HuH-7 (cell line): ENCODE data around the gene KCTD5.

Source experiments
- DNase-seq: peaks from one replicate; pipeline ENCODE4 v3.0.0; 2011; ENCODE audit warnings: low spot score

Gene KCTD5

DNA sequence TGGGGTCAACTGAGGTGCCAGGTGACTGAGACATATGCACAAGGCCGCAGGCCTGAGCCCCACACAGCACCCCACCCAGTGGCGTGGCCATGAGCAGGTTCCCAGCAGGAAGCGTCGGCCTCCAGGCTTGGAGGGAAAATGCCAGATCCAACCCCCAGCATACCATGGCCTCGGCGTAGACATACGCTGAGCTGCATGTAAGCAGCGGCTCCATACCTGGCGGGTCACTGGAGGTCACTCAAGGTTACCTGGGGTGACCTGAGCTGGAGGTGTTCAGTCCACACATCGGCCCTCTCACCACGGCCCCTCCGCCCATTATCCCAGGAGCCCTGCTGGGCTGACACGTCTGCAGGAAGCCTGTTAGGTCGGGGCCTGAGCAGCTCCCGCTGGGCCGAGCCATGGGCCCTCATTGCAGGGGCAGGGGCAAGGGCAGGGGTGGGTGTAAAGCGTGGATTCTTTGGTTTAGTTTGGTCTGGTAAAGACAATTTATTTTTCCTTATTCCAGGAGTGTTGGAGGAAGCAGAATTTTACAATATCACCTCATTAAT is 15.2 kb downstream of the KCTD5 start:
- DNase-seq: no peak

DNA sequence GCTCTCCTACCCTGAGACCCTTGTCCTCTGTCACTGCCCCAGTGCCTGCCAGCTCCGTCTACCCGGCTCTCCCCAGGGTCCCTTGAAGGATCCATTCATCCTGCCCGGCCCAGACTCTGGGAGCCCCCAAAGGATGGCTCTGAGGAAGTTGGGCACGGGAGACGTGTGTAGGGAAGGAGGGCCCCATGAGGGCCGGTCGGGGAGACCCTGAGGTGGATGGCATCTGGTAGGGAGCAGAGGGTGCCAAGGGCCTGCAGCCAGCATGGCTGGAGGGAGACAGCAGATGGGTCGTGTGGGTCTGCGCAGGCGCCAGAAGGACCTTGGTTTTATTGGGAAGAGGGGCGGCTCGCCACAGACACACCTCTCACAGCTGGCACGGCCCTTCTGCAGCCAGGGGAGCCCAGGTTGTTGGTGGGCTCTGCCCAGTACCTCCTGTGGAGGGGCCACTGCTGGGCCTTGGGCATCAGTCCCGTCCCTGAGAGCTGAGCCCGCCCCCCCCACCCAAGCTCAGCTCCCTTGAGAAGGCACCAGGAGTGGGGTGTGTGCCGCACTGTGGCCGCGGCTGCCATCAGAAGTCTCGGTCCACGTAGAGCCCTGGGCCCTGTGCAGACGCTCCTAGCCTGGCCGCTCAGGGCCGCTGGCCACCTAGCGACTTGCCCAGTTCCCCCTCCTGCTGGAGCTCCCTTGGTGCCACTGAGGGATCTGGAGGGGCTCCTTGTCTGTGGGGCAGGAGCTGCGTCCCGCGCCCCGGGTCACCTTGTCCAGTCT is 16.0 kb downstream of the KCTD5 start:
- DNase-seq: no peak

DNA sequence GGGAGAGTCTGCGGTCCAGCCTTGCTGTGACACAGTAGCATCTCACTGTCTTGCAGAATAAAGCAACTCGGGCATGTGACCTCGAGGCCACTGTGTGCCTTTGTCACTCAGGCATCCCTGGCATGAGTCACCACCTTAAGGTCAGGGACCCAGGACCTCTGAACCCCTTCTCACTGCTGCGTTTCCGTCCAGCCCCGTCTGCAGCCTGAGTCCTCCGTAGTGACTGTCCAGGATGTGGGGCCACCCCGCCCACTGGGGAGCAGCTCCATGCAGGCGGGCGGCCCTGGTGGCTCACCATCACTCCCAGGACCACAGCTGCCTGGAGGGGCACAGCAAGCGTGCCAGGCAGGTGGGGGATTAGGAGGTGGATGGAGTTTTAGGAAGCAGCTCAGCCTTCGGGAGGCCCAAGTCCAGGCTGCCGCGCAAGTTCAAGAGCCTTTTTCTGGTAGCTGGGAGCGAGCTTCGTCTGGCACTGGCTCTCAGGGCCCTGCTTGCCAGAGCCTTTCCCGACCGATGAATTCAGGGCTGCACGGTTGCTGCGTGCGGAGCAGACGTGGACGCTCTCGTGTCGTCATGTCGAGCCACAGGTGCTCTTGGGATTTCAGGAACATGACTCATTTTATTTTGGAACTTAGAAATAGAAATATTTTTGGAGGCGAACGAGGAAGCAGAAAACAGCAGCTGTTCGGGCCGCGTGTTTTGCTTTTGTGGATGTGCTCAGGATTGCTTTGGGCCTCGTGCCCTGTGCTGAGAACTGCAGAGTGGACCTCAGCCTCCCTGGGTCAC is 16.8 kb downstream of the KCTD5 start:
- DNase-seq: no peak

DNA sequence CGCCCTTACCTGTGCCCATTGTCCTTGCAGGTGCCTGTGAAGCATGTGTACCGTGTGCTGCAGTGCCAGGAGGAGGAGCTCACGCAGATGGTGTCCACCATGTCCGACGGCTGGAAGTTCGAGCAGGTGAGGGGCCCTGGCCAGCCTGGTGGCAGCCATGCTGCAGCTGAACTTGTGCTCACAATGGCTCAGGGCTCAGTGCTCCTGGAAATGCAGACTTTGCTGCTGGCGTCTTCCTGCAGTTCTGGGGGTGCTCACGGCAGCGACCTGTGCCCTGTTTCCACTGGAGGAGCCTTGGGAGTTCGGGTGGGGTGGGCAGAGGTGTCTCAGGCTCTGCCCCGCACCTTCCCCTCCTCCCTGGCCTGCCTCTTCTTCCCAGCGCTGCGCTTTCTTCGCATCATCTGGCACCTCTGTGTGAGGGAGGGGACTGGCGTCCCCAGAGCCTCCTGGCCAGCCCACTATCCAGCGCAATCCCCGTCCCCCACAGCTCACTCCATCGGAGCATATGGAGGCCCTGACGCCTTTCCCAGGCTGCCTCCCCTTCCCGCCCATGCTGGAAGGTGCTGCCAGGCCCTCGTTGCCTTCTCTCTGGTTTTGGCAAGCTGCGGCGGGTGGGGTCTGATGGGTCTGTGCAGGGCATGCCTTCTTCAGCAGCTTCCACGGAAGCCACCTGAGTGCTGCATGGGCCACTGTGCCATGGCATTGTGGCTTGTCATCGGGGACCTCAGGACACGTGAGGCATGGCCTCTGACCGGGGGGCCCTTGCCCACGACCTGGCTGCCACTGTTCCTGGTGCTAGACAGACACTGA is 17.7 kb downstream of the KCTD5 start:
- no peak for DNase-seq

DNA sequence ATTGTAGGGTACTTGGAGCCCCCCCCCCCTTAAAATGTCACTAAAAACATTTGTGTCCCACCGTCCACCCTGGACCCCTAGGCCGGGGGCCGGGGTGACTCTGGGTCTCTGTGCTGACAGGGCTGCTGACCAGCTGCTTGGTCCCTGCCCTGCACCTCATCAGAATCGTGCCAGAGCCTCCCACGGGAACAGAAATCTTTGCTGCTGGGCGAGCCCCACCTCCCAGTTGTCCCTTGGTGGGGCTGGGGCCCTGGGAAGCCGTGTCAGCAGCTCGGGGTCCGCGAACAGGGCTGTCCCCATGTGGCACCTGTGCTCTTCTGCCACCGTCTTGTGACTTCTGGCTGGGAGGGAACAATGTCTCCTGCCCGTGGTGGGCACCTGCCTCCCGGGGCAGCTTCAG is 18.5 kb downstream of the KCTD5 start:
- no peak for DNase-seq

DNA sequence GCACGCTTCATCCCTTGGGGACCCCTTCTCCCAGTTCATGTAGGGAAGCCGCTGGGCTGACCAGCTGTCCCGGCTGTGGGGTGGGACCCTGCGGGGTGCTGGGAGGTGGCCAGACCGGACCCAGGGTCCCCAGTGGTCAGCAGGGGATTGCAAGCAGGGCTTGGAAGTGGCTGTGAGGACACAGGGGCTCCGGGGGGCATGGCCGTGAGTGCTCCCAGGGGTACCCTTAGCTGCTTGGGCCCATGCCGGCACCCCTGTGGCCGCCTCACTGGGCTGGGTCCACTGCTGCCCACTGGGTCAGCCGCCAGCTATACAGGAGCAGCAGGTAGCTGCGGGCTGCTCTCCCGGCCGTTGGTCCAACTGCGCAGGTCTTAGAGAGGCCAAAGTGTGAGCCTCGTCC is 18.9 kb downstream of the KCTD5 start:
- DNase-seq: no peak

DNA sequence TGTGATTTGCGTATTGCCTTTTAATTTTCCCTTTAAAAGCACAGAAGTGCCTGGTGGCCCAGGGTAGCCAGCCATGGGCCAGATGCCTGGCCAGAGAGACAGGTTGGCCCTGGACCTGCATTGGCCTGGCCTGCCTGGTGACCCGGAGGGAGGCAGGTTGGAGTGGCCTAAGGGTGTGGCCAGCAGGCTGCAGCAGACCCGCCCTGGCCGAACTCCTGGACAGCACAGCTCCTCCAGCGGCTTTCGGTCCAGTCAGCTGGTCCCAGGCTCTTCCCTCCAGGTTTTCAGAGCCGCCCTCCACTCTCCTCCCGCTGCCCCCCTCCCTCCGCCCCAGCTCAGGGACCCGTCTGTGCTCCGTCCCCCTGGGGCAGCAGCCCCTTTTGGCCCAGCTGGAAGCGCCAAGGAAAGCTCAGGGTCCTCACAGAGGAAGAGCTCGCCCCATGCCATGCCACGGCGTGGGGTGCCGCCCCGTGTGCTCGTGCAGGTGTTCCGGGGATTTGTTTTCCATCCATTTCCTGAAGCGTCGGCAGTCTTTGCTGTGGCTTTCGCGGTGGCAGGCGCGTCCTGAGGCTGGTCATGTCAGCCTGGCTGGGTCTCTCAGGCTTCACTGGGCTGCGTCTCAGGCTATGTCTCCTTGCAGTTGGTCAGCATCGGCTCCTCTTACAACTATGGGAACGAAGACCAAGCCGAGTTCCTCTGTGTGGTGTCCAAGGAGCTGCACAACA is 19.6 kb downstream of the KCTD5 start:
- DNase-seq: no peak

DNA sequence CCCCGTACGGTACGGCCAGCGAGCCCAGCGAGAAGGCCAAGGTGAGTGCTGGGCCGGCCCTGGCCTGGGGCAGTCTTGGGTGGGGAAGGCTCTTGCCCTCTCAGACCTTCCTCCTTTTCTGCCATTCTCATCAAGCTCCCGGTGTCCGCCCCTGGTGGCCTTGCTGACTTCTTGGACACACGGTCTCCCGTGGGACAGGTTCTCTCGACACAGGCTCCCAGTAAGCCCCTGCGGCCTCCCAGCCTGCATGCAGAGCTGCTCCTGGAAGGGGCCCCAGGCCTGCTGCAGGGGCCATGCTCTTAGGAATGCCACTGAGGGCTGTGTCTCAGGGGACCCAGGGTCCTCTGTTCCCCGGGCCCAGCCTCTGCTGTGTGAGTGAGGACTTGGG is 20.1 kb downstream of the KCTD5 start:
- no peak for DNase-seq

DNA sequence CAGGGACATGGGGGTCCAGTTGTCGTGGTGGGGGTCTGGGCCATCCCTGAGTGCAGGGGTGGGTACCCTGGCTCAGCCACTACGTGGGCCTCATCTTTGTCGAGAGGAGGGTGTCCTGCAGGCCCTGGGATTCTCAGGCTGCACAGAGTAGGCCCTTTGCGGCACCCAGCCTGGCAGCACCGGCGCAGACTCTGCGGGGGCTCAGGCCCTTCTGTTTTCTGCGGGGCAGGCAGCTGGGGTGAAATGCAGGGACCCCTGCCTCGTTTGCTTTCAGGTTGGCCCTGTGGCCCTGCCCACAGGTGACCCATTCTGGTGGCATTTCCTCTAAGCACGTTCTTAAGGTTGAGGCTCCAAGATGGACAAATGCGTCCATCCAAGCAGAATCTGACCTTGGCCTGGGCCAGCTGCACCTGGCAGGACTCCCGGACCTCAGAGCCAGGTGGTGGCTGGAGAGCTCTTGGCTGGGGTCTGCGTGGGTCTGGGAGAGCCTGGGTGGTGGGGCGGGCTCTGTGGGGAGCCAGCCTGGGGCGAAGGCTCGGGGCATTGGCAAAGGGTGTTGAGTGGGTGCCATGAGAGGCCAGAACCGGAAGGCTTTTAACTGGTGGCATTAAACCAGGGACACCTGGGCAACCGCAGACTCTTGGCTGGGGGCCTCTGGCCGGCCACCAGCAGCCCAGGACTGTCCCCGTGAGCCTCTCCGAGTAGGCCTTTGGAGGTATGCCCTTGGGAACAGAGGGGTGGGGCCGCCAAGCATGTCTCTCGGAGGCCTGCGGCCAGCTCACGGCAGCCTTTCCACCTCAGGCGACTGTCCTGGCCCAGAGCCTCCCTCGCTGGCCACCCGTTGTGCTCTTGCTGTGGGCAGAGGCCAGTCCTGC is 20.8 kb downstream of the KCTD5 start:
- no peak for DNase-seq

DNA sequence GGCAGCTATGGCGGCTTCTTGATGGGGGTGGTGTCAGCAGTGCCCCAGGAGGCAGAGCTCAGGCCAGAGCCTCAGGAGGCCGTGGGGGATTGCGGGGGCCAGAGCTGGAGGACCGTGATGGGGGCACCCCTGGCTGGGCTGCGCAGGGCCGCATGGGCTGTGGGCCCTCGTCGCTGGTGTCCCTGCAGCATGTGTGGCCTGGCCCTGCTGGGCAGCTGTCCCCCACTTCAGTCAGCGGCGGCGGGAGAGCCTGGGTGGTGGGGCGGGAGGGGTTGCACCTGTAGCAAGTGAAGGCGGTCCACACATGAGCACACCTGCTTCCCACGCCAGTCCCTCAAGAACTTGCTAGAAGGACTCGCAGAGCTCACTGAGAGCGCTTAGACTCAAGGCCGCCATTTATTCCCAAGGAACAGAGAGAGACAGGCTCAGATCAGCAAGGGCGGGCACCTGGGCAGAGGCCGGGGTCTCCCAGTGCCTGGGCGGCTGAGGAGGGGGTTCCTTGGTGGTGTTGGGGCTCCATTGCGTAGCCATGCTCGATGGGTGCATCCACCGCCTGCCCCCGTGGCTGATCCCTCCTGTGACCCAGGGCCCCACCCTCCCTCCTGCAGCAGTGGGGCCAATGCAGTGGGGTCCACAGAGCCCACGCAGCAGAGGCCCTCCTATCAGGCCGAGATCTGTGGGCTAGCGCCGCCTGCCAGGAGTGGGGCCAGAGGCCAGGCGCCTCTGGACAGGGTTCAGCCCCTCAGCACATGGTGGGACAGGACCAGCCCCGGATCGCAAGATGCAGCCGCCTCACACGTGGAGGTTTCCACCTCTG is 22.1 kb downstream of the KCTD5 start:
- no peak for DNase-seq

DNA sequence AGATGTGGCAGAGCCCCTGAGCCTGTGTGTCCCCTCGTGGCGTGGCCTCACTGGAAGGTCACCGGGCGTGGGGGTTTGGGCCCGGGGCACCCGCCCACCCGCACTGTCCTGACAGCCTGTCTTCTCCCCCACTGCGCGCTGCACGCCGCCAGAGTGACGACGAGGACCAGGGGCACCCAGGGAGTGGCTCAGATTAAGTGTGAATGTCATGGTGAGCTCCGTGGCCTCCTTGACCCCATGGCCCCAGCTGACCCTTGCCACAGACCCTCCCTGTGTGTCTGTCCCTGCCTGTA is 22.6 kb downstream of the KCTD5 start:
- no peak for DNase-seq

DNA sequence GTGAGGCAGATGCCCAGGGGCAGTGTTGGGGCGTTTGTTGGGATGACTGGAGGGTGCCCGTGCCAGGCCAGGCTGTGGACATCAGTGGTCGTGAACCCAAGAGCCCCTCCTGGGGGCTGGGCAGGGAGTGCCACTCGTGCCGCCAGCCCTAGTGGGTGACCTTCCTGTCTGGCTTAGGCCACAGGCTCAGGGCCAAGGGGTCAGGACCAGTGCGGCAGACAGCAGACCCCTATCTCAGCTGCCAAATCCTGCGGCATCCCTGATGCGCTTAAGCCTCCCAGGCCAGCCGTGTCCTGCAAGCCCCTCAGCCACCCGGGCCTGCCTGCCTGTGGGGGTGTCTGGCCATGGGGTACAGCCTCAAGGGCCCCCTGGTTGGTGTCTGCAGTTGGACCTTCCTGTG is 23.0 kb downstream of the KCTD5 start:
- DNase-seq: no peak

DNA sequence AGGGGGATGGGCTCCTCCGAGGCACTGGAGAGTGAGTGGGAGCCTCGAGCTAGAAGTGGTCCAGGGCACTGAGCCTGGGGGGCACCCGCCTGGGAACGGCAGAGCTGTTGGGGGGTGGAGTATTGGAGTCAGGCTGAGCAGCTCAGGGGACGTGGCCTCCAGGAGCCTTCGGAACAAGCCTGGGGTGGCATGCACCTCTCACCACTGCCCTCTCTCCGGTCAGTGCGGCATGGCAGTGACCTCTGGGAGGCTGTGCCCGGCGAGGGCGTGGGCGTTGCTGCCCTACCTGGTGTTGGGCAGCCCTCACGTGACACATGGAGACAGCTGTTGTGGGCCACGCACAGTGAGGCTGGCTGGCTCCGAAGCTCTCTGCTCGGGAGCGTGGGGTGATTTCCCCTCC is 23.8 kb downstream of the KCTD5 start:
- no peak for DNase-seq

DNA sequence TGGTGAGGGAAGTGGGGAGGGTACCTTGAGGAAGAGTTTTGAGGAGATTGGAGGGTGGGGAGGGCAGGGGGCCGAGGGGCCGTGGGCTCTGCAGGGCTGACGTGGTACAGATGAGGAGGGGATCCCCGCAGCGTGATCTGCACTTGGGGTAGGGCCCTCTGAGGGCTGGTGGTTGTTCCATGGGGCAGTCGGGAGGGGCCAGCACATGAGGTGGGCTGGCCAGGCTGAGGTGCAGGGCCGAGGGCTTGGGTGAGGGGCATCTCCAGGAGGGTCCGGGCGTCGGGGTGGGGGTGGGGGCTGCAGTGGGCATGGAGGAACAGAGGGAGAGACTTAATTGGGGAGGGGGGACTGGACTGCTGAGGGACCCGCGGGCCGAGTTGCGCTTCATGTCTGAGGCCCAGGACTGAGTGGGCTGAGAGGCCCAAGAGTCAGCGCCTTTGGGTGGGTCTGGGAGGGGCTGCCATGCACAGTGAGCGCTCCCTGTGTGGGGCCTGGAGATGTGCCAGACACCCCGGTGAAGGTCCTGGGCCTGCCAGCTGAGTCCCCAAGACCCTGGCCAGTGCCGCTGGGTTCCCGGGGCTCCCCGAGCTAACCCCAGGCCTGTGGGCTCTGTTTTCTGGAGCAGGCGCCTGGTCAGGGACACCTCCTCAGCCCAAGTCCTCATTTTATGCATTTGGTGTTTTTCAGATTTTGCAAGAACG is 24.4 kb downstream of the KCTD5 start:
- no peak for DNase-seq

DNA sequence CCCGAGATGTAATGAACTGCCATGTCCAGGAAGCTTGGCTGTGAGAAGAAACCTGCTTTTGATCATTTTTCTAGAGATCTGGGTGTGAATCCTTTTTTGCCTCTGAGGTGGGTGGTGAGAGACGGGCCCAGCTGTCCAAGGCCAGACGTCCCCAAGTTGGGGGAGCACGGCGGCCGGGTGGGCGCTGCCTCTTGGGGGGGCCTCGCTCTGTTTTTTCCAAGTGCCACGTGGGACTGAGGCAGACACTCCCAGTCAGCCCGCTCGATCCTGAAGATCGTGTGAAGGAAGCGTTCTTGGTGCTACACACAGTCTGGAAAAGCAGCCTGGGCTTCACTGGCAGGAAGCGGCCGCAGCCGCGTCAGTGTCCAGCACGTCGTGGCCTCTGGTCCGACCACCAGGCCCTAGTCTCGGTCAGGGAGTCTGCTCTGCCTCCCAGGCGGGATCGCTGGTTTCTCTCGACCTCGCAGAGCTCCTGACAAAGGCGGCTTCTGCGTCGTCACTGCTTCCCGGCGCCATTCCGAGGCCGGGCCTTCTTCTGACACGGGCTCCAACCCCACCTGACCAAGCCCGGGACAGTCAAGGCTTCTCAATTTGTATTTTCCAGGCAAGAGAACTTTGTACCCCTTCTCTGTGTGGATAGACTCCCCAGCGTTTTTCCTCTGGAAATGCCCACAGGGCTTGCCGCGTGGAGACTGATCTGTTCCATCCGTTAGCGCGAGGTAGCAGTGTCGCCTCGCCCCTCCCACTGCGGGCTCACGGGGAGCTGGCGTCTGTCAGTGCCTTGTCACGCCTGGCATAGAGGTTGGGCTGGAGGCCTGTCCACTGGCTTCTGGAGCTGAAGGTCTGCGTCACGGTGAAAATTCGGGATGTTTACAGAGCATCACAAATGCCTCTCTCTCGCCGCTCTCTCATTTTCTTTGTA is 25.3 kb downstream of the KCTD5 start:
- no peak for DNase-seq

DNA sequence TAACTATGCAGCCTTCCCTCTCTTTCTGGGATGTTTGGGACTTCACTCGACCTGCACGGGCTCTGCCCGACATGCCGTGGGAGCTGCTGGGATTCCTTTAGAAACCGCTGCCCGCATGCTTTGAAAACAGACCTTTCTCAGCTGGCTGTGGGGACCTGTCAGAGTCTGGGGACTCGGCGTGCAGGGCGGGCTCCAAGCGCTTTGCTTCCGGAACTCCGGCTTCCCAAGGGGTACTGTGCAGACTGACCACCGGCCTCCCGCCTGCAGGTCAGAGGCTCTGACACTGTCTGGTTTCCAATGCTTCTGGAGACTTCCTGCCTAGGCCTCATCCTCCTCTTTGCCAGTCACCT is 25.9 kb downstream of the KCTD5 start:
- no peak for DNase-seq

DNA sequence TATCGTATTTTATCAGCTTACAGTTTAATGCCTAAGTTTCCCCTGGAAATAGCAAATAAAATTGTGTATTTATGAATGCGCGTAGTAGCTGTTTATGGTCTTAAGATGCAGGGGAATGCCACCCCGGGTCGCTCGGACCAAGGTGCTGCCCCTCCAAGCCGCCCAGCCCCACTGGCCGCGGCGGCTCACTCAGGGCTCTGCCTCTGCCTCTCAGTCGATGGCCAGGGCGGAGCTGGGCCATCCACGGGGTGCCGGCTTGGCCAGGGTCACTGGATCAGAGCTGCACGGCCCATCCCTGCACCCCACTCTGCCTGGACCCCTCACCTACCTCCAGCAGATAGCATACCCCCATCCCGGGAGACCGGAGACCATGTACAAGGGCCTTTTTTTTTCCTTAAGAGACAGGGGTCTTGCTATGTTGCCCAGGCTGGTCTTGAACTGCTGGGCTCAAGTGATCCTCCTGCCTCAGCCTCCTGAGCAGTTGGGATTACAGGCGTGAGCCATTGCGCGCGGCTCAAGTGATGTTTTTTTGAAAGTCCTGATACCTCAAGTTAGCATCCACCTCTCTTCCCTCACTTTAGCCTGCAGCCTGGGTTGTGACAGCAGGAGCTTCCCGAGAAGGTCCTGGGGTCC is 26.7 kb downstream of the KCTD5 start:
- no peak for DNase-seq

DNA sequence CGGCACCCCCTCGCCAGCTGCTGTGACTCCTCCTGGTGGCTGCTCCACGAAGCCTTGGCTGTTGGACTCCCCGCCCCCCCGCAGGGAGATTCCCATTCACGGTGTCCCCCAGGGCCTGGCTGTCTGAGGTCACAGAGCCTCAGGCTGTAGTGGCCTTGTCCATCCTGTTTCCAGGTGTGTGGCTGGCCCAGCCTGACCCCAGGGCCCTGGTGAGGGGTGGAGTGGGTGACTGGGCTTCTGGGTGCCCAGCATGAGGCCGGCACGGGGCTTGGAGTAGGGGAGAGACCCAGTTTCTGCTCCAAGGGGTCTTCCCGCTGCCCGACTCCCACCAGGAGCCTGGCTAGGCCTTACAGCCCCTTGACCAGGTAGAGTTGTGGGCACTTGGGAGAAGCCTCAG is 27.3 kb downstream of the KCTD5 start:
- no peak for DNase-seq
